Astrocyte (in vitro differentiated cells and primary cell): ENCODE data around the gene ZNF26.

Experiments
- EZH2 ChIP-seq: IDR thresholded peaks from 2 replicates; pipeline ENCODE4 v1.6.1; 2012; ENCODE audit warnings: mild to moderate bottlenecking, low read length, inconsistent platforms; ENCODE audit not compliant: insufficient read depth
- TF ChIP-seq, protein P1 (sequence below): IDR thresholded peaks from 2 replicates; pipeline ENCODE4 v1.5.1; 2011; ENCODE audit warnings: low read depth, mild to moderate bottlenecking, inconsistent platforms, low read length, moderate library complexity; ENCODE audit not compliant: insufficient read depth

DNA sequence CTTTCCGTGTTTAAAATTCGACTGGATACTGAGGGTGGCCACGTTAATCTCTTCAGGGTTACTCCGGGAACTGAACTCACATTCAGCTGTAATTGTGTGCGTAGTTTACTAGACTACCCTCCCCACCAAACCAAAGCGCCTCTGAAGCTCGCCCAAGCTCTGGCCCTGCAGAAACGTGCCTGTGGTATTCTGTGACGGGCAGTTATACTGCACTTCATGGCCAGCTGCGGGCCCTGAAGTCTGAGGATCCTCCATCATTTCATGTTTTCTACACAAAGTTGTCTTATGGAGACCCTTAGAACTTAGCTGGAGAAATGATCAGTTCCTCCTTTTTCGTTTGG, 688 bp downstream of the ZNF26 start:
- TF ChIP-seq EZH2, result no peak
- TF ChIP-seq, protein P1, sequence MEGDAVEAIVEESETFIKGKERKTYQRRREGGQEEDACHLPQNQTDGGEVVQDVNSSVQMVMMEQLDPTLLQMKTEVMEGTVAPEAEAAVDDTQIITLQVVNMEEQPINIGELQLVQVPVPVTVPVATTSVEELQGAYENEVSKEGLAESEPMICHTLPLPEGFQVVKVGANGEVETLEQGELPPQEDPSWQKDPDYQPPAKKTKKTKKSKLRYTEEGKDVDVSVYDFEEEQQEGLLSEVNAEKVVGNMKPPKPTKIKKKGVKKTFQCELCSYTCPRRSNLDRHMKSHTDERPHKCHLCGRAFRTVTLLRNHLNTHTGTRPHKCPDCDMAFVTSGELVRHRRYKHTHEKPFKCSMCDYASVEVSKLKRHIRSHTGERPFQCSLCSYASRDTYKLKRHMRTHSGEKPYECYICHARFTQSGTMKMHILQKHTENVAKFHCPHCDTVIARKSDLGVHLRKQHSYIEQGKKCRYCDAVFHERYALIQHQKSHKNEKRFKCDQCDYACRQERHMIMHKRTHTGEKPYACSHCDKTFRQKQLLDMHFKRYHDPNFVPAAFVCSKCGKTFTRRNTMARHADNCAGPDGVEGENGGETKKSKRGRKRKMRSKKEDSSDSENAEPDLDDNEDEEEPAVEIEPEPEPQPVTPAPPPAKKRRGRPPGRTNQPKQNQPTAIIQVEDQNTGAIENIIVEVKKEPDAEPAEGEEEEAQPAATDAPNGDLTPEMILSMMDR, result no peak
